Globus pallidus (tissue), 1 donor: ENCODE results near the gene KMT2C.

Source experiments
- DNase-seq: peaks from one replicate; pipeline ENCODE4 v3.0.0-alpha.2; 2015; ENCODE audit warnings: low spot score

The KMT2C gene

GRCh38 chr7:152200395-152200794, 235.4 kb downstream of the KMT2C start:
- no peak for DNase-seq

- no peak for DNase-seq
These were observed 239.4 kb downstream of the KMT2C start for GRCh38 chr7:152196391-152196790.

- DNase-seq, result no peak
These were observed 241.9 kb downstream of the KMT2C start for GRCh38 chr7:152193880-152194279.

GRCh38 chr7:152189061-152189460, 246.7 kb downstream of the KMT2C start:
- DNase-seq, result no peak

GRCh38 chr7:152185558-152185957, 250.2 kb downstream of the KMT2C start:
- peak; percentile 7 for DNase-seq

- no peak for DNase-seq
These were observed 255.2 kb downstream of the KMT2C start for GRCh38 chr7:152180587-152180986.

GRCh38 chr7:152180048-152180447, 255.8 kb downstream of the KMT2C start:
- DNase-seq, result no peak

- DNase-seq, result no peak
These were observed 257.3 kb downstream of the KMT2C start for GRCh38 chr7:152178405-152179058.

GRCh38 chr7:152177681-152178404, 258.0 kb downstream of the KMT2C start:
- no peak for DNase-seq

- no peak for DNase-seq
These were observed 259.0 kb downstream of the KMT2C start for GRCh38 chr7:152176797-152177196.

- no peak for DNase-seq
These were observed 262.3 kb downstream of the KMT2C start for GRCh38 chr7:152173372-152174070.

GRCh38 chr7:152162287-152162686, 273.5 kb downstream of the KMT2C start:
- DNase-seq, result no peak

GRCh38 chr7:152161171-152161570, 274.6 kb downstream of the KMT2C start:
- DNase-seq, result no peak

GRCh38 chr7:152158801-152159587, 276.8 kb downstream of the KMT2C start:
- peak; percentile 5 for DNase-seq

- no peak for DNase-seq
These were observed 283.5 kb downstream of the KMT2C start for GRCh38 chr7:152152267-152152666.

- no peak for DNase-seq
These were observed 286.4 kb downstream of the KMT2C start for GRCh38 chr7:152149363-152149762.

- DNase-seq, result no peak
These were observed 287.1 kb downstream of the KMT2C start for GRCh38 chr7:152148706-152149105.

- peak; percentile 30 for DNase-seq
These were observed 289.8 kb downstream of the KMT2C start for GRCh38 chr7:152145853-152146466.

- no peak for DNase-seq
These were observed 291.1 kb downstream of the KMT2C start for GRCh38 chr7:152144557-152145245.

GRCh38 chr7:152142976-152143595, 292.7 kb downstream of the KMT2C start:
- no peak for DNase-seq

- no peak for DNase-seq
These were observed 295.2 kb downstream of the KMT2C start for GRCh38 chr7:152140560-152140959.
